Measurements from ENCODE around the gene MEGF6. TPM values are rescaled to one million over a fixed set of nuclear protein-coding genes. Genes with fewer than 3 reads are reported as not detected.

The MEGF6 gene
- total RNA-seq, 1 donor from 2014 or later = 35.4 TPM

DNA sequence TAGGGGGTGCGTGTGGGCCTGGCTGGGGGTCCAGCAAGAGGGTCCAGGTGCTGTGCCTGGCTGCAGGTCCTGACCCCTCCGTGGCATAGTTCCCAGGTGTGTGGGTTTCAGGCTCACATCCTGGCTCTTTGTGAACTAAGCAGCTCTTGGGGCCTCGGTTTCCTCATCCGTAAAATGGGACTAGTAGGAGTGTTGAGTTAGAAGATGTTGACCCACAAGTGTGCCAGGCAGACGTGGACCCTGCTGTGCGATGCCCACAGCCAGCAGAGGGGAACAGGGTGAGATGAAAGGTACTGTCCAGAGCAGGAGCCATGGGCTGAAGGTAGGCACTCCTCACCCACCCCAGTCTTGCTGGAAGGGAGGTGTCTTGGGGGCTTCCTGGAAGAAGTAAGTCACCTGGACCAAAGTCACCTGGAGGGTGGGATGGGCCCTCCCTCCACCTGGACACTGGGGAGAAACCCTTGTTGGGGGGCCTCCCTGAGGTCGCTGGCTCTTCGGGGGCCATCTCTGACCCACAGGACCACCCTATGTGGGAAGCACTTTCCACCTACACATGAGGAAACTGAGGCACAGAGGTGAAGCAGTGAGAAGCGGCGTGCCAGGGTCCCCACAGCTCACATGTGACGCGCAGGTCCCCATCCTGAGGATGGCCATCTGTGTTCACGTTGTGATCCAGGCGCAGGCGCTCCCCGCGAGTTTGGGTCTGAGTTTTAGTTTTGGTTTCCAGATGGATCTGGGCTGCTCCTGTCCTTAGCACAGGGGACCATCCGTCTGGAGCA lies 155.4 kb downstream of the MEGF6 start:
- intact Hi-C loops (cut with DNase I) = no loop called here
- DNase-seq (ENCODE audit: low spot score) = no peak
- ATAC-seq = no peak

DNA sequence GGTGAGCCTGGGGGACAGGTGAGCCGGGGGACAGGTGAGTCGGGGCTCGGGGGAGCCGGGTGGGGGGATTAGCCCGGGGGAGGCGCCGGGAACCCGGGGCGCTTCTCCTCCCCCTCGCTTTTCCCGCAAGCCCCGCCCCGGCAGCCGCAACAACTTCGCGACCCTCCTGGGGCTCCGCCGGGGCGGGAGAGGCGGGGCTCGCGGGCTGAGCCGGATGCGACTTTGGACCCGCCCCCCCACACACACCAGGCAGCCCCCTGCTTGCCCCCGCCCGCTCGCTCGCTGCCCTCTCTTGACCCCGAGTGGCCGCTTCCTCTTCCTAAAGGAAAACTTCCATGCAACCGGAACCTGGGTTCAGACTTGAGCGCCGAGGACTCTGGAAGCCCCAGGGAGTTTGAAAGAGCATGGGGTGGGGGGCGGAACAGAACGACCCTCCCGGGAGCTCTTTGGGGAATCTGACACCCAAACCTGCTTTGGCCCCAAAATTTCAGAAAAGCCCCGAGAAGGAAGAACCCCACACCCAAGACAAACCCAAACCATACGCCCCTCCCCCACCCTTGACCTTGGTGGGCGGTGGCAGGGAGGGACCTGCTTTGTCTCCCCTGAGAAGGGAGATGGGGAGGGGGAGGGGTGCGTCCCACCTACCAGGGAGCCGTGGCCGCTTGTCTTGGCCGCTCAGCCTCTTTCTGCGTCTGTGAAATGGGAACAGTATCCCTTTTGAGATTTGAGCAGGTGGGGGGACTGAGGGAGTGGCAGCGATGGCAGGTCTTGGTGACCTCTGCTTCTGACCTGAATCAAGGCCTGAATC lies 156.3 kb downstream of the MEGF6 start:
- intact Hi-C loops (cut with DNase I) = no loop called here
- DNase-seq (ENCODE audit: low spot score) (no peak), ATAC-seq (no peak)

- peak; percentile 51 for ATAC-seq
- DNase-seq (ENCODE audit: low spot score) = no peak
- intact Hi-C loops (cut with DNase I) = no loop called here
Measured at GRCh38 chr1:3453891-3454810, 157.2 kb downstream of the MEGF6 start, which contains the start of gene ARHGEF16. Gene ARHGEF16 (plus strand): TSS chr1:3454665. CDS start chr1:3463085, 8,420 bp downstream.

- DNase-seq (ENCODE audit: low spot score) (peak; percentile 86), ATAC-seq (peak; percentile 84)
- intact Hi-C loops (cut with DNase I) = no loop called here
Measured at GRCh38 chr1:3453203-3453761, 158.0 kb downstream of the MEGF6 start.

DNA sequence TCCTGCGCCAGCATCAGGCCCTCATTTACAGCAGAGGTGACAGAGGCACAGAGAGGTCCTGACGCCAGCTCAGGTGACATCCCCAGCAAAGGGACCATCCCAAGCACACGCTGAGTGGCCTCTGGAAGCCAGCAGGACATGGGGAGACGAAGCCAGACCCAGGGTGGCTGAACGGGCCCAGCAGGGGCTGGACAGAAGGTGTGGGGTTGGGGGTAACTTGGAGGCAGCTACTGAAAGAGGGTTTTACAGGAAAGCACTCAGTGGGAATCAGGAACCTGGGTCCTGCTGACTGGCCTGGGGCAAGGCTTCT lies 158.5 kb downstream of the MEGF6 start:
- no peak for ATAC-seq
- DNase-seq (ENCODE audit: low spot score) = no peak
- intact Hi-C loops (cut with DNase I) = no loop called here

DNA sequence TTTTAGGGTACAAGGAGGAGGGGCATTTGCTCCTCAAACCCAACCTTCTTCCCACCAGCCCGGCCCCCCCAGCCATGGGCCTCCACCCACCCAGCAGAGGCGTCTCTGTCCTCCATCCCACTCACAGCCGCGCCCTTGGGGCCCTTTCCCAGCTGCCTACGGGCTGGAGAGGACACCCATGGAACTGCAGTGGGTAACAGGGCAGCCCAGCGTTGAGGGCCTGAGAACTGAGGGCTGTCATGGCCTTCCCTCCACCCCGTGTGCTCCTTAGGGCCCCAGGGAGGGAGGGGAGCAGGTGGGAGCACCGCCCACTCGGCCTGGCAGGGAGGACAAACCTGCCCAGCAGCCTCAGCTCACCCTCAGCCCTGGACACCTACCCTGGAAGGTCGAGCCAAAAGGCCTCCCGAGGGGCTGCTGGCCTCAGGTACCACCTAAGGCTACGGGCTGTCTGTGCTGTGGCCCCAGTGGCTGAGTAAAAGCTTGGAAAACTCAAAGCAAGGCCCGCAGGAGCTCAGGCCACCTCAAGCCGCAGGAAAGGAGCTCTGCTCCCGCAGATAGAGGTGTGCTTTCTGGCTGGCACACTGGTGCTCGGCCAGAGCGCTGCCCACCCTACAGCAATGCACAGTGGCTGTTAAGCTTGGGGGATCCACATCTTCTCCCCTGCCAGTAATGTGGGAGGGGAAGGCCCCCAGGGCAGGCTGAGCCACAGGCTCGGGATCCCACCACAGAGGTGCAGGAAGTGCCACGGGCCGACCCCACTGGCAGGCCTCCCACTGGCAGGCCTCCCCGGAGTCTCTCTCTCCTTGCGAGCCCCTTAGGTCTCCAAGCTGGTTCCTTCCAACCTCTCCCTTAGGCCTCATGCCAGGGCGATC lies 159.1 kb downstream of the MEGF6 start:
- intact Hi-C loops (cut with DNase I) = no loop called here
- DNase-seq (ENCODE audit: low spot score) (no peak), ATAC-seq (no peak)

DNA sequence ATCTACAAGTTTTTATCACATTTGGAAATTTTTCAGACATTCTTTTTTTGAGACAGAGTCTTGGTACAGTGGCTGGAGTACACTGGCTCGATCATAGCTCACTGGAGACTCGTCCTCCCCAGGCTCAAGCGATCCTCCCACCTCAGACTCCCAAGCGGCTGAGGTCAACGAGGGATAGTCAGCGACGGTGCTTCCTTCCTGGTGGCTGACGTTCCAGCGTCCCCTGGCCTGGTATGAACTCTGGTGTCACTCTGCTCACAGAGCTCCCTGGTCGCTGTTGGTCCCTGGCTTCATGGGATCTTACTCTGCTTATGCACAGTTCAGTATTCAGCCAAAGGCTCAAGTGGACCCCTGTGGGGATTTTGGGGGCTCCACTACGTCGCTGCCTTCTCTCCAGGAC lies 160.3 kb downstream of the MEGF6 start:
- intact Hi-C loops (cut with DNase I) = no loop called here
- no peak for ATAC-seq
- no peak for DNase-seq (ENCODE audit: low spot score)

DNA sequence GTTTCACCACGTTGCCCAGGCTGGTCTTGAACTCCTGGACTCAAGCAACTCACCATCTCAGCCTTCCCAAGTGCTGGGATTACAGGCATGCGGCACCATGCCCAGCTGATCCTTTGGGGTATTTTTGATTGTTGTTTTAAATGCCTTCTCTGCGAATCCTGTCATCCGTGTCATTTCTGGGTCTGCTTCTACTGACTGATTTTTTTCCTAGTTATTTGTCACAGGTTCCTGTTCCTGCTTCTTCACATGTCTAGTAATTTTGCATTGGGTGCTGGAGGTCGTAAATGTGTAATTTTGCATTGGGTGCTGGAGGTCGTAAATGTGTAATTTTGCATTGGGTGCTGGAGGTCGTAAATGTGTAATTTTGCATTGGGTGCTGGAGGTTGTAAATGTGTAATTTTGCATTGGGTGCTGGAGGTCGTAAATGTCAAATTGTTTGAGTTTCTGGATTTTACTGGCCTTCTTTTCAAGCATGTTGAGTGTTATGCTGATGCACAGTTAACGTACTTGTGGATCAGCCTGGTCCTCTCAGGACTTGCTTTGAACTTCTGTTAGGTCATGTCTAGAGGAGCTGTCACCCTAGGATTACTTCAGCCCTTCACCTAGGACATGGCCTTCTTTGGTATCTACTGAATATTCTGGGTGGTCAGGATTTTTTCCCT lies 161.0 kb downstream of the MEGF6 start:
- DNase-seq (ENCODE audit: low spot score) (no peak), ATAC-seq (no peak)
- intact Hi-C loops (cut with DNase I) = no loop called here

DNA sequence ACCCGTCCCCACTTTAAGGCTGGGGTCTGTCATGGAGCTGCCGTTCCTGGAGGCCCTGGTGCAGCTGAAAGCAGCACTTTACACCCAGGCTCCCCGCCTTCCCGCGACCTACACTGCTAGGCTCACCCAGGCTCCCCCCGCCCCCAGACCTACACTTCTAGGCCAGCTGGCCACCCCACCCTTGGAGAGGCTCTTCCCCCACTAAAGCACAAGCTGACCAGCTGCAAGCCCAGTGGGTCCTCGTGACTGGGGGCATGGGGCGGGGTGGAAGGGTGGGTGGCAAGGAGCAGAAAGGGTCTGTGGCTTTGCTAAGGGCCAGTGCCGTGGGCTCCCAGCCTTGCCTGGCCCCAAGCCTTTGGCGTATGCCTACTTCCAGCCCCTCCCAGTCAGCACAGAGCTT lies 166.6 kb downstream of the MEGF6 start:
- DNase-seq (ENCODE audit: low spot score) (no peak), ATAC-seq (no peak)
- intact Hi-C loops (cut with DNase I) = no loop called here

DNA sequence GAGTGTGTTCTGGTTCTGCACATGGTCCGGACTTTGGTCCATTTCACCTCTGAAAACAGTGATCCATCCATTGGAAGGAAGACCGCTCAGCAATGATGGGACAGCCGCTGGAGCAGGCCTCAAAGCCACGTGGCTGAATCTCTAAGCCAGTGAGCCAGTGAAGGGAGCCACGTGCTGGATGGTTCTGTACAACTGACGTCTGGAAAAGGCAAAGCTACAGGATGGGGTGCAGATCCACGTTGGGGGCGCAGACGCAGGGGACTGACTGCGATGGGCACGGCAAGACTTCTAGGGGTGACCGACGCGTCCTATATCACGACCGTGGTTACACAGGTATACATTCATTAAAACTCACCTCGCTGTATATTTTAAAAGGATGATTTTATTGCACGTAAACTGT lies 167.0 kb downstream of the MEGF6 start:
- DNase-seq (ENCODE audit: low spot score) (no peak), ATAC-seq (no peak)
- intact Hi-C loops (cut with DNase I) = no loop called here

DNA sequence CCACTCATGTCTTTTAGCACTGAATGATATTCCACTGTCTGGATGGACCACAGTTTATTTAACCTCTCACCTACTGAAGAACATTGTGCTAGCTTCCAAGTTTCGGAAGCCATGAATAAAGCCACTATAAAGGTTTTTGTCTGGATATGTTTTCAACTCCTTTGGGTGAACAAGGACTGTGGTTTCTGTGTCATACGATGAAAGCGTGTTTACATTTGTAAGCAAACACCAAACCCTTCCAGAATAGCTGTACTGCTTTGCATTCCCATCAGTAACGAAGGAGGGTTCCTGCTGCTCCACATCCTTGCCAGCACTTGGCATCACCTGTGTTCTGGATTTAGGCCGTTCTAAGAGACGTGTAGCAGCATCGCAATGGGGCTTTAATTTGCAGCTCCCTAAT lies 167.5 kb downstream of the MEGF6 start:
- DNase-seq (ENCODE audit: low spot score) (no peak), ATAC-seq (no peak)
- intact Hi-C loops (cut with DNase I) = no loop called here

- DNase-seq (ENCODE audit: low spot score) (no peak), ATAC-seq (no peak)
- intact Hi-C loops (cut with DNase I) = no loop called here
Measured at GRCh38 chr1:3442901-3443300, 168.4 kb downstream of the MEGF6 start.

GRCh38 chr1:3442331-3442730 lies 169.0 kb downstream of the MEGF6 start:
- ATAC-seq (no peak), DNase-seq (ENCODE audit: low spot score) (no peak)
- intact Hi-C loops (cut with DNase I) = no loop called here

GRCh38 chr1:3441880-3442279 lies 169.4 kb downstream of the MEGF6 start:
- intact Hi-C loops (cut with DNase I) = no loop called here

DNA sequence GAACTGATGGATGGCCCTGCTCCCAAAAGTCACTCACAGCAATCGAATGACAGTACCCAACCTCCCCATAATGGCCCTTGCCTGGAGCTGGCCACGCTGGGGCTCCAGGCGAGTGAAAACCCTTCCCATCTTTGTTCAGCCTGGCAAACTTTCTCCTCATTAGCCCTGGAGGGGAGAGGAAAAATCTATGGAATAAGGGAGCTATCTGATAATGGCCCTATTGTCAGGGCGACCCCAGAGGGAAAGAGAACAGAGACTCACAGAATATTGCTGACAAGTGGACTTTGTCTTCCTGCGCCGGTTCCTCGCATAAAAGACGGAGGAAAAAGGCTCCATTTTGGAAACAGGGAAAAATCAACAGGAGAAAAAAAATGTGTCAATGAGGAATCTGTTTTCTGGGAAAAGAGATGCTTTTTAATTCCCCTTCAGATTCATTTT lies 169.9 kb downstream of the MEGF6 start:
- DNase-seq (ENCODE audit: low spot score) = no peak
- intact Hi-C loops (cut with DNase I) = no loop called here
- peak; percentile 61 for ATAC-seq

More at GRCh38 chr1:3441880-3442279, 169.4 kb downstream of the MEGF6 start:
- DNase-seq (ENCODE audit: low spot score) (no peak), ATAC-seq (no peak)

DNA sequence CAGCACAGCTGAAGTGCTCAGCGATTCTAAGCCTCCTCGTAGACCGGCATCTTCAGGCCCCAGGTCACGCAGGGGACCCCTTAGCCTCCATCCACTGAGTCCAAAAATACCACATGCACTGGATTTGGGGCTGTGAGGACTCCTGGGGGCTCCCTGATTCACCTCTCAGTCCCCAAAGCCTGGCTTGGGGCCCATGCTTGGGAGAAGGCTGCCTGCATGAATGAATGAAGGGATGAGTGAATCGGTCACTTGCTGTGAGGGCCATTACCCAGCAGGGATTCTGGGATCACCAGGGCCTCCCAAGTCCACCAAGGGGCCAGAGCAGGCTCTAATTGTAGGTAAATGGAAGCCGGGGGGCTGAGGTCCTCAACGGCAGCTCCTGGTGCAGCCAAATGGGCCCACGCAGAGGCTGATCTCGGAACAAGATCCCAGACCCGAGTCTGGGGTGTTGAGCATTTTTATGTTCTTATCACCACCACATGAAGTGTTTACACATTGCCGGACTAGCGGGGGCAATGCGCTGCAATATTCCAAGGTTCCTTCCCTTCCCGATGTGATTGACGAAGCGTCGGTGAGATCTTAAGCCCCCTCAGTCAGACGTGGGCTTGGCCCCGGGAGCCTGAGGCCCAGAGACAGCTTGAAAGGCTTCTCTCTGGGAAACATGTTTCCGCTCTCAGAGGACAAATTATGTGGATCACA lies 170.4 kb downstream of the MEGF6 start:
- DNase-seq (ENCODE audit: low spot score) = no peak
- no peak for ATAC-seq
- intact Hi-C loops (cut with DNase I) = no loop called here

- DNase-seq (ENCODE audit: low spot score) = no peak
- no peak for ATAC-seq
- intact Hi-C loops (cut with DNase I) = no loop called here
Measured at GRCh38 chr1:3440300-3440681, 171.0 kb downstream of the MEGF6 start.
